ENCODE results near the gene ABTB2. TPM values are rescaled to one million over a fixed set of nuclear protein-coding genes. Genes with fewer than 3 reads are reported as not detected.

ABTB2 gene
- polyA plus RNA-seq, 1 donor from 2014 or later, result 0.68 TPM

GRCh38 chr11:34305780-34306179 is 52.0 kb downstream of the ABTB2 start:
- no peaks in the 10 kb centered on the region for H3F3A ChIP-seq (ENCODE audit: insufficient read depth, low read length, poor library complexity, severe bottlenecking)

GRCh38 chr11:34305193-34305592 is 52.6 kb downstream of the ABTB2 start:
- Histone ChIP-seq H3K4me2 (ENCODE audit: low read length) (no peak overlapping the region), H3K36me3 (ENCODE audit: insufficient read depth, low read length) (no peaks in the 10 kb centered on the region), H3K27me3 (ENCODE audit: insufficient read depth, low read depth, low read length) (no peaks in the 10 kb centered on the region), H3K4me3 (ENCODE audit: low read length) (no peak overlapping the region), H4K20me1 (ENCODE audit: insufficient read depth) (no peaks in the 10 kb centered on the region), H3K9ac (ENCODE audit: low read length) (no peak overlapping the region), H3K79me2 (replicated peaks; ENCODE audit: insufficient read depth, low read length) (no peaks in the 10 kb centered on the region), H3K27ac (ENCODE audit: low read length) (no peak overlapping the region), H3K9me3 (ENCODE audit: low read length) (no peaks in the 10 kb centered on the region), H2AFZ (ENCODE audit: low read depth, low read length) (no peak overlapping the region), H3K9me2 (ENCODE audit: insufficient read depth, low read length) (no peaks in the 10 kb centered on the region), H3F3A (ENCODE audit: insufficient read depth, low read length, poor library complexity, severe bottlenecking) (no peaks in the 10 kb centered on the region)
- TF ChIP-seq SMC3 (conservative IDR thresholded peaks at IDR 0.05; ENCODE audit: poor library complexity), result no peak

More at GRCh38 chr11:34305780-34306179, 52.0 kb downstream of the ABTB2 start:
- Histone ChIP-seq H2AFZ (ENCODE audit: low read depth, low read length) (no peak overlapping the region), H3K27me3 (ENCODE audit: insufficient read depth, low read depth, low read length) (no peaks in the 10 kb centered on the region), H3K4me2 (ENCODE audit: low read length) (no peak overlapping the region), H3K9ac (ENCODE audit: low read length) (no peak overlapping the region), H3K79me2 (replicated peaks; ENCODE audit: insufficient read depth, low read length) (no peaks in the 10 kb centered on the region), H4K20me1 (ENCODE audit: insufficient read depth) (no peaks in the 10 kb centered on the region), H3K27ac (ENCODE audit: low read length) (no peak overlapping the region), H3K9me3 (ENCODE audit: low read length) (no peaks in the 10 kb centered on the region), H3K9me2 (ENCODE audit: insufficient read depth, low read length) (no peaks in the 10 kb centered on the region), H3K36me3 (ENCODE audit: insufficient read depth, low read length) (no peaks in the 10 kb centered on the region), H3K4me3 (ENCODE audit: low read length) (no peak overlapping the region)
- no peak for TF ChIP-seq EZH2 (IDR thresholded peaks at IDR 0.05; ENCODE audit: borderline replicate concordance, insufficient read depth, low read length, poor library complexity, severe bottlenecking)
- TF ChIP-seq, protein P1, sequence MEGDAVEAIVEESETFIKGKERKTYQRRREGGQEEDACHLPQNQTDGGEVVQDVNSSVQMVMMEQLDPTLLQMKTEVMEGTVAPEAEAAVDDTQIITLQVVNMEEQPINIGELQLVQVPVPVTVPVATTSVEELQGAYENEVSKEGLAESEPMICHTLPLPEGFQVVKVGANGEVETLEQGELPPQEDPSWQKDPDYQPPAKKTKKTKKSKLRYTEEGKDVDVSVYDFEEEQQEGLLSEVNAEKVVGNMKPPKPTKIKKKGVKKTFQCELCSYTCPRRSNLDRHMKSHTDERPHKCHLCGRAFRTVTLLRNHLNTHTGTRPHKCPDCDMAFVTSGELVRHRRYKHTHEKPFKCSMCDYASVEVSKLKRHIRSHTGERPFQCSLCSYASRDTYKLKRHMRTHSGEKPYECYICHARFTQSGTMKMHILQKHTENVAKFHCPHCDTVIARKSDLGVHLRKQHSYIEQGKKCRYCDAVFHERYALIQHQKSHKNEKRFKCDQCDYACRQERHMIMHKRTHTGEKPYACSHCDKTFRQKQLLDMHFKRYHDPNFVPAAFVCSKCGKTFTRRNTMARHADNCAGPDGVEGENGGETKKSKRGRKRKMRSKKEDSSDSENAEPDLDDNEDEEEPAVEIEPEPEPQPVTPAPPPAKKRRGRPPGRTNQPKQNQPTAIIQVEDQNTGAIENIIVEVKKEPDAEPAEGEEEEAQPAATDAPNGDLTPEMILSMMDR (IDR thresholded peaks at IDR 0.05; ENCODE audit: poor library complexity, severe bottlenecking), result no peak
- TF ChIP-seq, protein P2, sequence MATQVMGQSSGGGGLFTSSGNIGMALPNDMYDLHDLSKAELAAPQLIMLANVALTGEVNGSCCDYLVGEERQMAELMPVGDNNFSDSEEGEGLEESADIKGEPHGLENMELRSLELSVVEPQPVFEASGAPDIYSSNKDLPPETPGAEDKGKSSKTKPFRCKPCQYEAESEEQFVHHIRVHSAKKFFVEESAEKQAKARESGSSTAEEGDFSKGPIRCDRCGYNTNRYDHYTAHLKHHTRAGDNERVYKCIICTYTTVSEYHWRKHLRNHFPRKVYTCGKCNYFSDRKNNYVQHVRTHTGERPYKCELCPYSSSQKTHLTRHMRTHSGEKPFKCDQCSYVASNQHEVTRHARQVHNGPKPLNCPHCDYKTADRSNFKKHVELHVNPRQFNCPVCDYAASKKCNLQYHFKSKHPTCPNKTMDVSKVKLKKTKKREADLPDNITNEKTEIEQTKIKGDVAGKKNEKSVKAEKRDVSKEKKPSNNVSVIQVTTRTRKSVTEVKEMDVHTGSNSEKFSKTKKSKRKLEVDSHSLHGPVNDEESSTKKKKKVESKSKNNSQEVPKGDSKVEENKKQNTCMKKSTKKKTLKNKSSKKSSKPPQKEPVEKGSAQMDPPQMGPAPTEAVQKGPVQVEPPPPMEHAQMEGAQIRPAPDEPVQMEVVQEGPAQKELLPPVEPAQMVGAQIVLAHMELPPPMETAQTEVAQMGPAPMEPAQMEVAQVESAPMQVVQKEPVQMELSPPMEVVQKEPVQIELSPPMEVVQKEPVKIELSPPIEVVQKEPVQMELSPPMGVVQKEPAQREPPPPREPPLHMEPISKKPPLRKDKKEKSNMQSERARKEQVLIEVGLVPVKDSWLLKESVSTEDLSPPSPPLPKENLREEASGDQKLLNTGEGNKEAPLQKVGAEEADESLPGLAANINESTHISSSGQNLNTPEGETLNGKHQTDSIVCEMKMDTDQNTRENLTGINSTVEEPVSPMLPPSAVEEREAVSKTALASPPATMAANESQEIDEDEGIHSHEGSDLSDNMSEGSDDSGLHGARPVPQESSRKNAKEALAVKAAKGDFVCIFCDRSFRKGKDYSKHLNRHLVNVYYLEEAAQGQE (IDR thresholded peaks at IDR 0.05; ENCODE audit: borderline replicate concordance), result no peak
- TF ChIP-seq TAF1 (IDR thresholded peaks at IDR 0.05; ENCODE audit: low read depth), result no peak
- no peak for TF ChIP-seq POLR2AphosphoS5 (IDR thresholded peaks at IDR 0.05)
- no peak for TF ChIP-seq EP300 (conservative IDR thresholded peaks at IDR 0.05; ENCODE audit: poor library complexity, severe bottlenecking)
- no peak for TF ChIP-seq SMC3 (conservative IDR thresholded peaks at IDR 0.05; ENCODE audit: poor library complexity)
- no peak for TF ChIP-seq MXI1 (conservative IDR thresholded peaks at IDR 0.05; ENCODE audit: poor library complexity, severe bottlenecking)

GRCh38 chr11:34303028-34303570 is 54.7 kb downstream of the ABTB2 start:
- H3K4me3 ChIP-seq (ENCODE audit: low read length), result no peak overlapping the region
- no peaks in the 10 kb centered on the region for H3F3A ChIP-seq (ENCODE audit: insufficient read depth, low read length, poor library complexity, severe bottlenecking)
- H3K79me2 ChIP-seq (replicated peaks; ENCODE audit: insufficient read depth, low read length), result no peaks in the 10 kb centered on the region
- no peaks in the 10 kb centered on the region for H3K9me2 ChIP-seq (ENCODE audit: insufficient read depth, low read length)
- H3K9me3 ChIP-seq (ENCODE audit: low read length), result no peaks in the 10 kb centered on the region
- no peak overlapping the region for H2AFZ ChIP-seq (ENCODE audit: low read depth, low read length)
- H4K20me1 ChIP-seq (ENCODE audit: insufficient read depth), result no peaks in the 10 kb centered on the region
- H3K27ac ChIP-seq (ENCODE audit: low read length), result no peak overlapping the region
- H3K9ac ChIP-seq (ENCODE audit: low read length), result no peak overlapping the region
- no peak overlapping the region for H3K4me2 ChIP-seq (ENCODE audit: low read length)
- H3K36me3 ChIP-seq (ENCODE audit: insufficient read depth, low read length), result no peaks in the 10 kb centered on the region
- no peaks in the 10 kb centered on the region for H3K27me3 ChIP-seq (ENCODE audit: insufficient read depth, low read depth, low read length)
- TF ChIP-seq EP300 (conservative IDR thresholded peaks at IDR 0.05; ENCODE audit: poor library complexity, severe bottlenecking), result no peak
- TF ChIP-seq POLR2AphosphoS5 (IDR thresholded peaks at IDR 0.05), result no peak
- no peak for TF ChIP-seq TAF1 (IDR thresholded peaks at IDR 0.05; ENCODE audit: low read depth)
- TF ChIP-seq, protein P1 (IDR thresholded peaks at IDR 0.05; ENCODE audit: poor library complexity, severe bottlenecking), result no peak
- no peak for TF ChIP-seq MXI1 (conservative IDR thresholded peaks at IDR 0.05; ENCODE audit: poor library complexity, severe bottlenecking)
- no peak for TF ChIP-seq RAD21 (conservative IDR thresholded peaks at IDR 0.05)
- no peak for TF ChIP-seq SMC3 (conservative IDR thresholded peaks at IDR 0.05; ENCODE audit: poor library complexity)

Data from neural cell (in vitro differentiated cells).